CD8-positive, alpha-beta memory T cell (primary cell): Measurements from ENCODE around the gene DGKI. TPM values are rescaled to one million over a fixed set of nuclear protein-coding genes. Genes with fewer than 3 reads are reported as not detected.

Experiments used
- CTCF ChIA-PET: fragments of 350-600 bp; sonication (Branson Sonifier 250); formaldehyde crosslinking; loops from one replicate; lab custom pipeline; 2021; ENCODE audit warnings: antibody characterized with exemption; lab: Charles Lee
- POLR2A ChIA-PET: fragments of 350-600 bp; sonication (Branson Sonifier 250); formaldehyde crosslinking; loops from one replicate; lab custom pipeline; 2021; ENCODE audit warnings: antibody characterized with exemption; lab: Charles Lee
- DNase-seq, 5 donors: peaks; one replicate each; pipeline versions ENCODE4 v3.0.0 to v3.0.0-alpha.2; 2020 to 2022; ENCODE audit warnings: mixed read lengths in 1 of 5
- H3K27ac ChIP-seq: one replicate; pipeline ENCODE4 v1.7.0; 2013; ENCODE audit warnings: low read depth, mild to moderate bottlenecking, low read length, moderate library complexity
- H3K27me3 ChIP-seq: 2 replicates; pipeline ENCODE4 v1.7.0; 2013; ENCODE audit warnings: low read length, mild to moderate bottlenecking; ENCODE audit not compliant: insufficient read depth, poor library complexity, severe bottlenecking
- H3K36me3 ChIP-seq: 2 replicates; pipeline ENCODE4 v1.7.0; 2013; ENCODE audit warnings: mild to moderate bottlenecking, low read length, moderate library complexity; ENCODE audit not compliant: insufficient read depth
- H3K4me1 ChIP-seq: 2 replicates; pipeline ENCODE4 v1.7.0; 2013; ENCODE audit warnings: mild to moderate bottlenecking, low read length, moderate library complexity; ENCODE audit not compliant: insufficient read depth
- H3K4me3 ChIP-seq: 2 replicates; pipeline ENCODE4 v1.7.0; 2013; ENCODE audit warnings: mild to moderate bottlenecking, low read length
- H3K9me3 ChIP-seq: 2 replicates; pipeline ENCODE4 v1.7.0; 2013; ENCODE audit warnings: mild to moderate bottlenecking, low read length
- H3K27ac Mint-ChIP-seq, 8 donors: one replicate each; pipeline ENCODE4 v1.8.0; 2020 to 2021; ENCODE audit warnings: mixed read lengths in 8 of 8, mild to moderate bottlenecking in 6 of 8, inconsistent platforms in 3 of 8, moderate library complexity in 3 of 8
- H3K27me3 Mint-ChIP-seq, 2 donors: one replicate each; pipeline ENCODE4 v1.8.0; 2020 to 2021; ENCODE audit warnings: mixed read lengths in 2 of 2, mild to moderate bottlenecking in 1 of 2, moderate library complexity in 1 of 2
- H3K36me3 Mint-ChIP-seq, 3 donors: one replicate each; pipeline ENCODE4 v1.8.0; 2020 to 2021; ENCODE audit warnings: mixed read lengths in 3 of 3, inconsistent platforms in 1 of 3, mild to moderate bottlenecking in 1 of 3
- H3K4me1 Mint-ChIP-seq, 3 donors: one replicate each; pipeline ENCODE4 v1.8.0; 2020 to 2021; ENCODE audit warnings: mixed read lengths in 3 of 3, inconsistent platforms in 1 of 3, mild to moderate bottlenecking in 1 of 3
- H3K4me3 Mint-ChIP-seq, 7 donors: one replicate each; pipeline ENCODE4 v1.8.0; 2020 to 2021; ENCODE audit warnings: mixed read lengths in 7 of 7, mild to moderate bottlenecking in 6 of 7, moderate library complexity in 4 of 7, inconsistent platforms in 2 of 7
- H3K9me3 Mint-ChIP-seq, 5 donors: one replicate each; pipeline ENCODE4 v1.8.0; 2020 to 2022; ENCODE audit warnings: mixed read lengths in 5 of 5, mild to moderate bottlenecking in 3 of 5, moderate library complexity in 2 of 5, inconsistent platforms in 1 of 5
- polyA plus RNA-seq: library from polyadenylated mRNA; unstranded; fragments of 300-500 nt; fragmentation: Illumina TruSeq; gene quantifications from one replicate; pipeline ENCODE4 v1.2.3, GENCODE V29; 2021
- total RNA-seq, 2 experiments: library from RNA; stranded (reverse); gene quantifications; one replicate each; pipeline ENCODE4 v1.2.3, GENCODE V29; 2021

Gene DGKI
- total and polyA plus RNA-seq, 3 experiments from 2014 or later: 1.3 to 1.4 TPM; not detected in 1

- DNase-seq: no peak
- Histone ChIP-seq H3K27me3 (no peaks in the 10 kb centered on the region), H3K36me3 (no peaks in the 10 kb centered on the region), H3K4me3 (no peak overlapping the region), H3K4me1 (no peaks in the 10 kb centered on the region), H3K9me3 (no peaks in the 10 kb centered on the region), H3K27ac (no peak overlapping the region)
- Mint-ChIP-seq H3K9me3 (peaks cover 0 to 5% (median 0%) of the 10 kb centered on the region in 5 donors), H3K36me3 (no peaks in the 10 kb centered on the region), H3K27me3 (no peaks in the 10 kb centered on the region), H3K27ac (no peak overlapping the region), H3K4me1 (no peaks in the 10 kb centered on the region), H3K4me3 (no peak overlapping the region)
- ChIA-PET CTCF (no interaction called here), POLR2A (no interaction called here)
Measured at GRCh38 chr7:137446025-137446424, 400.7 kb downstream of the DGKI start.

GRCh38 chr7:137445268-137445667, 401.5 kb downstream of the DGKI start:
- H3K4me3 Mint-ChIP-seq: no peak overlapping the region
- POLR2A ChIA-PET: no interaction called here
- H3K36me3 Mint-ChIP-seq: no peaks in the 10 kb centered on the region
- H3K9me3 Mint-ChIP-seq: peaks cover 0 to 5% (median 0%) of the 10 kb centered on the region in 5 donors
- DNase-seq: no peak
- no peaks in the 10 kb centered on the region for H3K4me1 Mint-ChIP-seq
- no peaks in the 10 kb centered on the region for H3K9me3 ChIP-seq
- CTCF ChIA-PET: no interaction called here
- no peaks in the 10 kb centered on the region for H3K27me3 Mint-ChIP-seq
- no peaks in the 10 kb centered on the region for H3K27me3 ChIP-seq
- no peak overlapping the region for H3K27ac Mint-ChIP-seq
- H3K27ac ChIP-seq: no peak overlapping the region
- no peaks in the 10 kb centered on the region for H3K4me1 ChIP-seq
- H3K36me3 ChIP-seq: no peaks in the 10 kb centered on the region
- H3K4me3 ChIP-seq: no peak overlapping the region

GRCh38 chr7:137443616-137444015, 403.2 kb downstream of the DGKI start:
- Histone ChIP-seq H3K36me3 (no peaks in the 10 kb centered on the region), H3K27ac (no peak overlapping the region), H3K27me3 (no peaks in the 10 kb centered on the region), H3K4me3 (no peak overlapping the region), H3K9me3 (no peaks in the 10 kb centered on the region), H3K4me1 (no peaks in the 10 kb centered on the region)
- Mint-ChIP-seq H3K27me3 (no peaks in the 10 kb centered on the region), H3K9me3 (peaks cover 0 to 5% (median 0%) of the 10 kb centered on the region in 5 donors), H3K4me1 (no peaks in the 10 kb centered on the region), H3K4me3 (no peak overlapping the region), H3K27ac (no peak overlapping the region), H3K36me3 (no peaks in the 10 kb centered on the region)
- POLR2A ChIA-PET: no interaction called here
- CTCF ChIA-PET: no interaction called here
- no peak for DNase-seq

- no peak for DNase-seq
- Histone ChIP-seq H3K4me1 (no peaks in the 10 kb centered on the region), H3K36me3 (no peaks in the 10 kb centered on the region), H3K27ac (no peak overlapping the region), H3K27me3 (no peaks in the 10 kb centered on the region), H3K9me3 (no peaks in the 10 kb centered on the region), H3K4me3 (no peak overlapping the region)
- POLR2A ChIA-PET: no interaction called here
- H3K36me3 Mint-ChIP-seq: no peaks in the 10 kb centered on the region
- H3K9me3 Mint-ChIP-seq: peaks cover 0 to 3% (median 0%) of the 10 kb centered on the region in 5 donors
- no peaks in the 10 kb centered on the region for H3K27me3 Mint-ChIP-seq
- CTCF ChIA-PET: no interaction called here
- H3K27ac Mint-ChIP-seq: no peak overlapping the region
- H3K4me1 Mint-ChIP-seq: no peaks in the 10 kb centered on the region
- H3K4me3 Mint-ChIP-seq: no peak overlapping the region
Measured at GRCh38 chr7:137441451-137441850, 405.3 kb downstream of the DGKI start.

GRCh38 chr7:137439829-137440825, 406.6 kb downstream of the DGKI start:
- no peaks in the 10 kb centered on the region for H3K27me3 ChIP-seq
- no peak overlapping the region for H3K4me3 Mint-ChIP-seq
- no peak overlapping the region for H3K4me3 ChIP-seq
- H3K36me3 ChIP-seq: no peaks in the 10 kb centered on the region
- H3K36me3 Mint-ChIP-seq: no peaks in the 10 kb centered on the region
- no peak overlapping the region for H3K27ac Mint-ChIP-seq
- ChIA-PET POLR2A (no interaction called here), CTCF (no interaction called here)
- H3K9me3 Mint-ChIP-seq: peaks cover 0 to 3% (median 0%) of the 10 kb centered on the region in 5 donors
- H3K27me3 Mint-ChIP-seq: no peaks in the 10 kb centered on the region
- no peaks in the 10 kb centered on the region for H3K9me3 ChIP-seq
- H3K4me1 Mint-ChIP-seq: no peaks in the 10 kb centered on the region
- no peak for DNase-seq
- H3K27ac ChIP-seq: no peak overlapping the region
- no peaks in the 10 kb centered on the region for H3K4me1 ChIP-seq

- no peak for DNase-seq
- H3K27ac ChIP-seq: no peak overlapping the region
- no peak overlapping the region for H3K4me3 ChIP-seq
- H3K27ac Mint-ChIP-seq: no peak overlapping the region
- no peaks in the 10 kb centered on the region for H3K27me3 ChIP-seq
- H3K9me3 Mint-ChIP-seq: peaks cover 0 to 6% (median 3%) of the 10 kb centered on the region in 5 donors
- ChIA-PET CTCF (no interaction called here), POLR2A (no interaction called here)
- H3K27me3 Mint-ChIP-seq: no peaks in the 10 kb centered on the region
- H3K4me3 Mint-ChIP-seq: no peak overlapping the region
- H3K4me1 ChIP-seq: no peaks in the 10 kb centered on the region
- H3K36me3 ChIP-seq: no peaks in the 10 kb centered on the region
- no peaks in the 10 kb centered on the region for H3K36me3 Mint-ChIP-seq
- no peaks in the 10 kb centered on the region for H3K9me3 ChIP-seq
- no peaks in the 10 kb centered on the region for H3K4me1 Mint-ChIP-seq
Measured at GRCh38 chr7:137434946-137435345, 411.8 kb downstream of the DGKI start.

- Histone ChIP-seq H3K9me3 (no peaks in the 10 kb centered on the region), H3K4me1 (no peaks in the 10 kb centered on the region), H3K27ac (no peak overlapping the region), H3K27me3 (no peaks in the 10 kb centered on the region), H3K4me3 (no peak overlapping the region), H3K36me3 (no peaks in the 10 kb centered on the region)
- no peak for DNase-seq
- peaks cover 0 to 6% (median 3%) of the 10 kb centered on the region in 5 donors for H3K9me3 Mint-ChIP-seq
- H3K27me3 Mint-ChIP-seq: no peaks in the 10 kb centered on the region
- H3K4me3 Mint-ChIP-seq: no peak overlapping the region
- no peak overlapping the region for H3K27ac Mint-ChIP-seq
- POLR2A ChIA-PET: no interaction called here
- CTCF ChIA-PET: no interaction called here
- H3K4me1 Mint-ChIP-seq: no peaks in the 10 kb centered on the region
- H3K36me3 Mint-ChIP-seq: no peaks in the 10 kb centered on the region
Measured at GRCh38 chr7:137434530-137434929, 412.2 kb downstream of the DGKI start.

GRCh38 chr7:137423321-137423720, 423.5 kb downstream of the DGKI start:
- Mint-ChIP-seq H3K36me3 (no peaks in the 10 kb centered on the region), H3K27me3 (peaks cover 0 to 3% of the 10 kb centered on the region in 2 donors), H3K9me3 (peaks cover 0 to 6% (median 4%) of the 10 kb centered on the region in 5 donors), H3K4me3 (no peak overlapping the region), H3K27ac (no peak overlapping the region), H3K4me1 (no peaks in the 10 kb centered on the region)
- no peaks in the 10 kb centered on the region for H3K4me1 ChIP-seq
- H3K36me3 ChIP-seq: no peaks in the 10 kb centered on the region
- POLR2A ChIA-PET: no interaction called here
- no peak for DNase-seq
- CTCF ChIA-PET: no interaction called here
- no peak overlapping the region for H3K27ac ChIP-seq
- no peaks in the 10 kb centered on the region for H3K27me3 ChIP-seq
- no peaks in the 10 kb centered on the region for H3K9me3 ChIP-seq
- no peak overlapping the region for H3K4me3 ChIP-seq
